Mucosa of descending colon (tissue), 3 donors: ENCODE measurements around the gene LITAF. TPM values are rescaled to one million over a fixed set of nuclear protein-coding genes. Genes with fewer than 3 reads are reported as not detected.

Experiments used
- ATAC-seq: fragments of 200-7000 bp; cut with Tn5 transposase; one replicate; pipeline ENCODE4 v1.9.1; 2020; ENCODE audit warnings: mild to moderate bottlenecking, moderate library complexity
- DNase-seq, 3 donors: peaks; one replicate each; pipeline ENCODE4 v3.0.0-alpha.2; 2020
- H3K36me3 ChIP-seq: fragments of 200-600 bp; one replicate; pipeline ENCODE4 v1.8.0; 2021; ENCODE audit warnings: low read depth, mild to moderate bottlenecking
- H3K4me1 ChIP-seq: fragments of 200-600 bp; one replicate; pipeline ENCODE4 v1.8.0; 2021; ENCODE audit warnings: low read depth, mild to moderate bottlenecking
- H3K4me3 ChIP-seq: fragments of 200-600 bp; one replicate; pipeline ENCODE4 v1.8.0; 2021; ENCODE audit warnings: mild to moderate bottlenecking
- H3K9me3 ChIP-seq: fragments of 200-600 bp; one replicate; pipeline ENCODE4 v1.8.0; 2021; ENCODE audit warnings: mild to moderate bottlenecking
- CTCF ChIP-seq: fragments of 200-600 bp; IDR thresholded peaks from one replicate; pipeline ENCODE4 v1.8.0; 2022; ENCODE audit warnings: antibody characterized with exemption, mild to moderate bottlenecking
- intact Hi-C, 2 donors: fragments of 100-400 bp; cut with DNase I in 1 of 2; cut with micrococcal nuclease in 1 of 2; formaldehyde crosslinking; loops; one replicate each; pipeline versions ENCODE4 v1.11.0 to v1.11.1; 2022; cut with DNase I, micrococcal nuclease
- total RNA-seq, 3 donors: library from RNA; stranded (reverse); fragmentation: NEBNext Ultra II Directional in 2 of 3; extraction: Animal tissue kit (Norgen Biotek cat#: 25700) in 2 of 3; gene quantifications; one replicate each; pipeline versions ENCODE4 v1.2.1 to v1.2.4, GENCODE V29; 2021 to 2023
- donor health status: DM: no; HTN: no; CAD: no; lungs with moderate emphysema.
- donor health status: DM: no; HTN: no; CAD: no.
- donor health status: DM: no; HTN: yes; CAD: no.

Gene LITAF
- total RNA-seq, 3 donors from 2014 or later, result 140 to 308 (median 246) TPM

GRCh38 chr16:11629071-11630030 lies 42.6 kb upstream of the LITAF start:
- no peak for TF ChIP-seq CTCF
- Histone ChIP-seq H3K36me3 (no peaks in the 10 kb centered on the region), H3K4me1 (no peaks in the 10 kb centered on the region), H3K4me3 (no peak overlapping the region), H3K9me3 (no peaks in the 10 kb centered on the region)
- intact Hi-C loops, result no loop called here
- DNase-seq, result no peak
- peak; percentile 51 for ATAC-seq

- ATAC-seq (no peak), DNase-seq (no peak)
- no peak for TF ChIP-seq CTCF
Observed at GRCh38 chr16:11627822-11628457, 41.2 kb upstream of the LITAF start.

GRCh38 chr16:11627292-11627663 lies 40.6 kb upstream of the LITAF start:
- intact Hi-C loops, result no loop called here
- DNase-seq (no peak), ATAC-seq (no peak)
- Histone ChIP-seq H3K9me3 (no peaks in the 10 kb centered on the region), H3K36me3 (no peaks in the 10 kb centered on the region), H3K4me3 (no peak overlapping the region), H3K4me1 (no peaks in the 10 kb centered on the region)
- TF ChIP-seq CTCF, result no peak

More at GRCh38 chr16:11627822-11628457, 41.2 kb upstream of the LITAF start:
- Histone ChIP-seq H3K4me1 (no peaks in the 10 kb centered on the region), H3K36me3 (no peaks in the 10 kb centered on the region), H3K4me3 (no peak overlapping the region), H3K9me3 (no peaks in the 10 kb centered on the region)
- intact Hi-C loops, result no loop called here

- ATAC-seq, result no peak
- H3K4me1 ChIP-seq, result peaks cover under 1% of the 10 kb centered on the region
- TF ChIP-seq CTCF, result no peak
Observed at GRCh38 chr16:11626657-11627291, 40.1 kb upstream of the LITAF start.

GRCh38 chr16:11625769-11626168 lies 39.0 kb upstream of the LITAF start:
- TF ChIP-seq CTCF, result no peak
- intact Hi-C loops, result no loop called here
- no peak for DNase-seq
- peaks cover 3% of the 10 kb centered on the region for H3K4me1 ChIP-seq
- H3K9me3 ChIP-seq, result no peaks in the 10 kb centered on the region
- H3K36me3 ChIP-seq, result no peaks in the 10 kb centered on the region
- no peak for ATAC-seq
- H3K4me3 ChIP-seq, result no peak overlapping the region

More at GRCh38 chr16:11626657-11627291, 40.1 kb upstream of the LITAF start:
- no peak for DNase-seq
- Histone ChIP-seq H3K4me3 (no peak overlapping the region), H3K36me3 (no peaks in the 10 kb centered on the region), H3K9me3 (no peaks in the 10 kb centered on the region)
- intact Hi-C loops, result no loop called here
